GM18498 (cell line): ENCODE results near the gene CAMK2B.

ENCODE experiments used
- ATAC-seq: cut with Tn5 transposase; IDR thresholded peaks from one replicate; pipeline ENCODE4 v1.9.1; 2021; ENCODE audit warnings: mild to moderate bottlenecking, moderate library complexity; ENCODE audit not compliant: unreplicated experiment

The CAMK2B gene

DNA sequence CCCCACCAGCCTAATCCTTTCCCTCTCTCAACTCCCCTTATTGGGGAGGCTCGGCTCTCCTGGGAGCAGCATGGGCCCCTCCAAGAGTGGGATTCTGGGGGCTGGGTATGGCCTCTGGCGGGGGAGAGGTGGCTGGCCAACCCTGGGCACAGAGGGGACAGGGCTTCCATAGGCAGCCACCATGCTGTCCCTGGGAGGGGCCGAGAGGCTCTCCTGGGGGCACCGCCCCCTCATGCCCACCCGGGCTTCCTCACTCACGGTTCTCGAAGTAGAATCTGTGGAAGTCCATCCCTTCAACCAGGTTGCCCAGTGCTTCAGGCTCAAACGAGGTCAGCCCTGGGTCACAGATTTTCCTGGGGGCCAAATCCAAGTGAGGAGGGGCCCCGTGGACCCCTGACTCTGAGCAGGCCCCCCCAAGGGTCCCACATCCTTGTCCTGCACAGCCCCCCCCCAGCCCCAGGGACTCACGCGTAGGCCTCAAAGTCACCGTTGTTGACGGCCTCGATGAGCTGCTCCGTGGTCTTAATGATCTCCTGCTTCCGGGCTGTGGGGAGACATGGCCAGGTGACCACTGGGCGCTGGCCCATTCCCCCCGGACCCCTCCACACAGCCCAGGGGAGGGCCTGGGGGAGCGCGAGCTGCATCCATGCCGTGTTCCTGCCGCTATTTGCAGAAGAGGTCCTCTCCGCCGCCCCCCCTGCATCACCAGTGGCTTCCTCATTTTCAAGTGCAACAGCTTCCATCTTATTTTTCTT is 104.9 kb downstream of the CAMK2B start:
- no peak for ATAC-seq

DNA sequence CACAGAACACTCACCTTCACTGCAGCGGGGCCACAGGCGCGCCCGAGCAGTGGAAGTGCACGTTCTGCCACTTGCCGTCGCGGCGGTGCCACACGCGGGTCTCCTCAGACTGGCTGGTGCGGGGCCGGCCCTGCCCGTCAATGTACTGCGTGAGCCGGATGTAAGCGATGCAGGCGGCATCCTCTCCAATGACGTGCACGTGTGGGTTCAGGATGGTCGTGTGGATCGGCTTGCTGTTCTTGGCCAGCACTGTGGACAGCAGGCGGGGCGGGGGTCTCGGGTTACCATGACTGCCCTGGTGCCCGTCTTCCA is 105.4 kb downstream of the CAMK2B start:
- ATAC-seq: no peak

DNA sequence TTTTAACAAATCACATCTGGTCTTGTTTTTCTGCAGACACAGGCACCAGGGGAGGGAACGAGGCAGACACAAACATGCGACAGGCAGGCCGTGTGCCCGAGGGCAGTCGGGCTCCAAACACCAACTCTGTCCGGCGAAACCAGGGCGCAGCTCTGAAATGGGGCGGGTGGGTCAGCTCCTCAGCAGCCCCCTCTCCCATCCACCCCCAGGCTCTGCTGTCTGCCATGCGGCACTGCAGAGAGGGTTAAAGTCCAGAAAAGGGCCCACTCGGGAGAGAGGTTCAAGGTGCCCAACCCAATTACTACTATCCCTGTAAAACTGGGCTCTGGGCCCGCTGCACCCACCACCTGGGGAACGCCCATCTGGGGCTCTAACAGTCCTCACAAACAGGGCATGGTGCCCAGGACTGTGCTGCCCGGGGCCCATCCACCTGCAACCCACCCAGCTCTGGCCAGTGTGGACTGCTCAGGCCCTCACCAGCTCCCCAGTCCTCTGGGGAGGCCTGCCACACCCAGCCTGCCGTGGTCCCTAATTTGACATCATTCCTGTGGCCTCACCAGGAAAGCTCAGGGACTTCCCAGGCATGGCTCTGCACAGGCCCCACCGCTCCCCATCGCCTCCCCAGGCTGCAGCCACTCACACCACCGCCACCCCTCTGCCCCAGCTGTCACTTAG is 105.9 kb downstream of the CAMK2B start:
- no peak for ATAC-seq

DNA sequence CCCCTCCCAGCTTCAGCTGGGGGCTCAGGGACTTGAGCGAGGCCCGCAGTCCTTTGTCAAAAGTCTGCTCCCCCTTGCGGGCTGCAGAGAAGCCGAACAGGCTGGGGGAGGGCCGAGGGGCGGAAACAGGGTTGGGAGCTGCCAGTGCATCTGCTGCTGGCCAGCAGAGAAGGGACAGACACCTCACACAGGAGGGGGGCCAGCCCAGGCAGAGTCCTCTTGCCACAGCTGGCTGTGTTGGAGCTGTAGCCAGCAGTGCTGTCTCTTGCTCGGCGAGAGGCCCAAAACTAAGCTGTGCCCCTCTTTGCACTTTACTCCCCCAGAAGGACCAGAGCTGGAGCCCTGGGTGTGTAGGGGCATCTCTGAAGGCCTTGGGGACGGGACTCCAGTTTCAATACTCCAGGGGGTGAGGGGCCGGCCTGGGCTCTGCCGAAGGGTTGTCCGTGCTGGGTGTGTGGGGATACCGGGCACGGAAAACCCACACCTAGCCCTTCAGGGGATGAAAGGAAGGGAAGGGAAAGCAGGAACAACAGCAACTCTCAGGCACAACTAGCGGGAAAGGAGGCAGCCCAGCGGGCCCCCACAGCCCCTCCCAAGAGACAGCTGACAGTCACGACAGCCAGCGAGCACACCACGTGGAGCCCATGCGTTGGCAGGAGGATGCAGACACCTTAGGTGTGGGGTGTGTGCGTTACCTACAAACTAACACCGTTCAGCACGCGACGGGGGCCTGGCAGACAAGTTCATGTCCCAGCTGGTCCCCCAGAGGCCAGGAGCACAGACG is 106.8 kb downstream of the CAMK2B start:
- no peak for ATAC-seq

DNA sequence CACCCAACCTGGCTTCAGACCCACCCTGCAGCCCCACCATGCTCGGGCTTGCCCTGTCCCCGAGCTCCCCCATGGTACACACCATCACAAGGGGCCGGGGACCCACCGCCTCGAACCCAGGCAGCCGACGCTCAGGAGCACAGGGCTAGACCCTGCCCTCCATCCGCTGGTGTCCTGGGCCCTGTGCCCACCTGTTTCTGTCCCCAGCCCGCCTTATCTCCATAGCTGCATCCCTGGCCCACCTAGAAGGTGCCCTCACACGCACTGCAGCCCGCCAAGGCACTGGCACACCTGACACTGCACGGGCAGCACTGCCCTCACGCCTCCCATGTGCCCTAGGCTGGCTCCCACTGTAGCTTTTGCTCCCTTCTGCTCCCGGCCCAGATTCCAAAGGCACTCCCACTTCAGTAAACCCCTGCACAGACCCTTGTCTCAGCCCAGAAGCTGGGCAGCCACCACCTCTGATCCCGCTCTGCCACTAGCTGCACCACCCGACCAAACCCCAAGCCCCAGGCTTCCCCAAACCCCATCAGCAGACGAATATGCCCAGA is 107.5 kb downstream of the CAMK2B start:
- ATAC-seq: no peak

DNA sequence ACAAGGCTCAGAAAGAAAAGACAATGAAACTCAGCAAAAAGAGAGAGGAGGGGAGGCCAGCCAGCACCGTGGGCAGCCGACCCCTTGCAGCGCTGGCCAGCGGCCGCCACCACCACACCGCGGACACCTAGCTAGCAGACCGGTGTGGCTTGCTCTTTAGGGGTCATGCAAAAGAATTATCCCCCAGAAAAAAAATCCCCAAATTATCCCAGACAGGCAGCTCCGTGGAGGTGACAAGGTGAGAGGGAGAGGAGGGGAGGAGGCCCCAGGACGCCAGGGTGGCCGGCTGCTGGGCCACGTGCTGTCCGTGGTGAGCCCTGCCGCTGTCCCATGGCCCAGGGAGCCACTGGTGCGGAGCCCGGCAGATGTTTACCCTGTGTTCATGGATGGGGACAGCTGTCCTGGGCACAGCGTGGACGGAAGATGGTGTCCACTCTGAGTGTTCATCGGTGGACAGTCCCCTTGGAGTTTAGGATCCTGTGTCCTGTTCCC is 108.1 kb downstream of the CAMK2B start:
- ATAC-seq: no peak

DNA sequence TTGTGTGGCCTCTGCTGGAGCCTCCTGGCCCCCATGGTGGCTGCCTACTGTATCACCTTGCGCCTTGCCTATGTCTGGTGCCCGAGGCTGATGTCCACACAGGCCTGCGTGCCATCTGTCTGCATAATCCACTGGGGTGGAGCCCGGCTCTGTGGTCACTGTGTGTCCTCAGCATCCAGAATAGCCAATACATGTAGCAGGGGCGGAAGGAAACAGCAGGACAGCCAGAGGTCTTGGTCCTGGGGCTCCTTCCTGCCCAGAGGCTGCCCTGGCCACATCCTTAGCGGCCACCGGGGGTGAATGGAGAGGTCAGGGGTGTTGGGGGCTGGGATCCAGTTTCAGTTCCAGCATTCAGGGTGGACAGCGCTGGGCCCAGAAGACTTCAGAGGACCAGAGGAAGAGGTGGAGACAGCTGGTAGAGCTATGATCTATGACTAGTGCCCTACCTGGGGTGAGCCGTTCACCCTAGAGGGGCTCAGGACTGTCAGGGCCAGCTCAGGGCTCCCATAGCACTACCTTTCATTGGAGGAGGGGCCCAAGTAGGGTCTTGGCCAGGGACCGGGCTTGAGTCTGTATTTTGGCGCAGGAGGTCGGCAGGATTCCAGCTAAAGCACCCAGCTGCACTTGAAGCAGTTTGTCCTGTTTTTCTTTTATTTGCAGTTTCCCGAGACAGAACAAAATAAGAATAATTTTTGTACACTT is 108.7 kb downstream of the CAMK2B start:
- ATAC-seq: no peak

DNA sequence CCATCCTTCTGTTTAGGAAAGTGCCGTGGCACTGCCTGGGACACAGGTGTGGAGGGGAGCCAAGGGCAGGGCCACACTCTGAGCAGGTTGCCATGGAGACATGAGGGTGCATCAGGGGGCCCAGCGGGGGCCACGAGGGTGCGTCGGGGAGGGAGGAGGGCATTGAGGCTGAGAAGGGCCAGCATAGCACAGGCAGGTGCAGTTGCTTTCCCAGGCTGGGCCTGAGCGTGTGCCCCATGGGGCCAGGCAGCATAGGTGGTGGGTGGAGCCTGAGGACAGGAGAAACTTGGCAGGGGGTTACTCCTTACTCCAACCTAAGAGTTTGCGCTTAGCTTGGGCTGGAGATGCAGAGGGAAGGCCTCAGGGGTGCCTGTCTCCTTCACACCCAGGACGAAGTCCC is 109.4 kb downstream of the CAMK2B start:
- ATAC-seq: no peak

DNA sequence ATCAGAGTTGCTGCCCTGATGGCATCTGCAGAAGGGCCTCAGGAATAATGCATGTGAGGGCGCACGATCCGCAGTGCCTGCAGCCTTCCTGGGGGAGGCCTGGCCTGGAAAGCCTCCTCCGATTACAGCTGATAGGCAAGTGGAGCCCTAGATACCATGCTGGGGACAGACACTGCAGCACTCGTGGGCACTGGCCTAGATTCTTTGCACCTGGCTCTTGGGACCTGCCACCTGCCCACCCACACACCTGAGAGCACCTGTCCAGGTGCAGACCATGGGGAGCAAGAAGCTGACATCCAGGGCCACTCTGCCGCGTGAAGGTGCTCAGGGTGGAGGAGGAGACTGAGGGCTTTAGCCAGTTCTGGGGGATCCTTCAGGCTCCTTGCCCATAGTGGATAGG is 109.9 kb downstream of the CAMK2B start:
- no peak for ATAC-seq

DNA sequence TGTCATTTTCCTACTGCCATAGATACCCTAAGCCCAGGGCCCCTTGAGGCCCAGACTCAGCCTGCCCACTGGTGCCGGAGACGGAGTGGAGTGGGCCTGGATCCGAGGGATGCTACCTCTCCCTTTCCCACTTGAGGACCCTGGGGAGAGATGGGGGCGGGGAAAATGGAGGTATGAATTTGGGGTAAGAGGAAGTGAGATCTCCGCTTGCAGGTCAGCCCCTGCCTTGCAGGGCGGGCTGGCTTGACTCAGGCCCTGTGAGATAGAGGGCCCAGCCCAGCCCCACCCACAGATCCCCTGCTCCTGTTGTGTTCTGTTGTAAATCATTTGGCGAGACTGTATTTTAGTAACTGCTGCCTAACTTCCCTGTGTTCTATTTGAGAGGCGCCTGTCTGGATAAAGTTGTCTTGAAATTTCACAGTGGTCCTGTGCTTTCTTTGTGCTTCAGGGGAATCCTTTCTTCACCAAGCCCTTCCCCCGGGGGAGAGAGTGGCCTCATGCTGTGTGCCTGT is 111.5 kb downstream of the CAMK2B start:
- no peak for ATAC-seq

DNA sequence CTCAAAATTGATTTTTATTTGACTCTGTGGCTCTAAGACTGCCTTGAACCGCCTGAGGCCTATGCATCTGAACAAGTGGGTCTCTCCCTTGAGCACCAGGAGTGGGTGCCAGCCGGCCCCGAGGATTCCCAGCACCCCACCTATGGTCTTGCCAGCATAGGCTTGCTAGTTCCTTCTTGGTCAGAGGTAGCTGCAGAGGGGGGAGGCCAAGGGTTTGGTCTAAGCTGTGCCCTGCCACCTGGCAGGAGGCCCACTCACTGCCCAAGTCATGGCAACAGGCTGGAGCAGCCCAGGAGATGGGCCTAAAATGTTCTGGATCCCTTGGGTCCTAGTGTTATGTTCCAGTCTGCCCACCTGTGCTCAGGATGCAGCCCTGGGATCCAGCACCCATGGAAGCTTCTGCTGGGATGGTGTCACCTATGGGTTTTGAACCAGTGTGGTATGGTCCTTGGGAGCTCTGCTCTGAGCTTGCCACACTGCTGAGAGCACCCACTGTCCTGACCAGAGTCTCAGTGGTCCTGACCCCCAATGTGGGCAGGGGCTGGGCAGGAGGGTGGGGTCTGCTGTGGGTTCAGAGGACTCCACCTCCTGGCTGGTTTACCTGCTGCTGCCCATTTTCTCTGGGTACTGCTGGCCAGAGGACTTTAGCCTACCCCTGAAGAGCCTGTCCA is 112.1 kb downstream of the CAMK2B start:
- ATAC-seq: no peak

DNA sequence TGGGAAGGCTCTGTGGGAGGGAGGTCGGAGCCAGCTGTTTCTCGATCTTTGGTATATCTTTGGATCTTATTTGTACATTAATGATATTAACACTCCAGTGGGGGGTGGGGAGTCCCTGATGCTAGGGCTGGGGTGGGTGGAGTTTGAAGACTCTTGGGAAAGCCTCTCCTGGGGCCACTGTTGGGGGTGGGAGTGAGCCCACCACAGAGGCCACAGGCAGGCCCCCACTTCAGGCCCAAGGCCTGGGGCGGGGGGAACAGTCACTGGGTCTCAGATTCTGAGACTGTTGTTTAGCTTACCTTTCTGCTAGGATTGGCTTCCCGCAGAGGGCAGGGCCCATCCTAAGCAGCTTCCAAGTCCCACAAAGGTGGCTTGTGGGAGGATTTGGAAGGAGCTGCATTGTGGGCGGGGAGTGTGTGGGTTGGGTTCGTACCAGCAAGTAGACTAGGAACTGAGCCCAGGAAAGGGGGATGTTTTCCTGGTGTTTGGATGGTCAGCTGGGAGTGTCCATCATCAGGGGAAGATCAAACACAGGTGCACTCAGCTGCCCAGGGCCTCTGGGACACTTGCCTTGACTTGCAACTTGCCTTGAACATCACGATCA is 112.7 kb downstream of the CAMK2B start:
- no peak for ATAC-seq

DNA sequence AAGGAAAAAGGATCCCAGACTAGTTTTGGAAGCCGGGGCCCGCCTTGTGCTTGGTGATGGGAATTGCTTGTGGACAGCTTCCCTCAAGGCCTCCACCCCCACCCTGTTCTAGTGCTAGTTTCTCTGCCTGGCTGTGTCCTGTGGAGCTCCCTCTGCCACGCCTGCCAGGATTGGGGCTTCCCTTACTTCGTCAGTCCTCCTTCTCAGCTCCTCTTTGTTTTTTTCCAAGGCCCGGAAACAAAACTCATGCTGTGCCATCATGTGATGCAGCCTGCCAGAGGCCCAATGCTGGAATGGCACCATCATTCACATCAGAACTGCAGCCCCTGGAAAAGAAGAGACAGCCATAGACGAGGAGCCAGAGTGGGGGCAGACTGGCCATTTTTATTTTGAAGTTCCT is 113.4 kb downstream of the CAMK2B start:
- ATAC-seq: no peak

DNA sequence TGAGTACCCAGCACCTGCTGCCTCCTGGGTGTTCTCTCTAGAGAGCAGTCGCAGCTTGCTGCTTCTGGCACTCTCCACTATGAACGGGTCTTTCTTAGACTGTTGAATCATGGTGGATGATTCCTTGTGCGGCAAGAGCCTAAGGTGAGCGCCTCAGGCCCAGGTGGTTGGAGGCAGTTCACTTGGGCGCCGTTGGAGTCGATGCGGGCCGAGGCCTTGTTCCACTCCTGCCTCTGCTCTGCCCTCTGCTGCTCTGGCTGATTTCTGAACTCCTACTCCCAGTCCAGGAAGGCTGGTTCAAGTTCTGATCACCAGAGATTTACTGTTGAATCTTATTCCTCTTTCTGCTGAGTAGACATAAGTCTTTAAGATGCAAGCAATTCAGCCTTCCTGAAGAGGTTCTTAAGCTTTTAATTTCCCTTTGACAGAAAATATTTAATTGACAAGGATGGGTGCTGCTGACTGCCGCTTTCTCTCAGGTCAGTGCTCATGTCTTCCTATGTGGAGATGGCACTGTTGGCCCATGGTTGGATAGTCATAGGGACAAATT is 114.2 kb downstream of the CAMK2B start:
- ATAC-seq: no peak

DNA sequence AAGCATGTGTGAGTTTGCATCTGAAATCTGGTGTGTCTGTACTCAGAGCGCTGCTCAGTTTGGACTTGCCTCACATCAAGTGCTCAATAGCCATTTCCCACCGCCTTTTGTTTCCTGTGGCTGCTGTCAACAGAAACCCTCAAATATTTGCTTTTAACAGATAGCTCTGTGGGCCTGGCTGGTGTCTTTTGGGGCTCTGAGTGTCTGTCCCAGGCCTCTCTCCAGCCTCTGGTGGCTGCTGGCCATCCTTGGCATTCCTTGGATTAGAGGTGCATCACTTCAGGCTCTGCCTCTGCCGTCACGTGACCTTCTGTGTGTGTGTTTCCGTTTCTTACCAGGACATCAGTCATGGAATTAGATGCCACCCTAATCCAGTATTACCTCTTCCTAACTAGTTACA is 115.3 kb downstream of the CAMK2B start:
- ATAC-seq: no peak

DNA sequence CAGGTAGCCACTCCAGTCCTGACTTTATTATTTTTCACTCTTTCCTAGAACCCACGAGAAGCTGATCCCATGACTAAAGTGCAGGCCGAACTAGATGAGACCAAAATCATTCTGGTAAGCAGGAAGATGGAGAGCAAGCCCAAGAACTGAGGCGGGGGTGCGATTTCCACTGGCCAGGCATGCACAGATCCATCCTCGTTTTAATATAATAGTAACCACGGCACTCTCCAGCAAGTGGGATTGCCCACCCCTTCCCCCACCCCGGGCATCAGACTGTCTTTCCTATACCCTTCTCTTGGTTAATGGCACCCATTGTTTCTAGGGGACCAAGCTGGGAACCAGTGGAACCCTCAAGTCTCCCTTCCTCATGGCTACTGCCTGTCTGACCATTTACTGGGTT is 117.3 kb downstream of the CAMK2B start:
- ATAC-seq: no peak

DNA sequence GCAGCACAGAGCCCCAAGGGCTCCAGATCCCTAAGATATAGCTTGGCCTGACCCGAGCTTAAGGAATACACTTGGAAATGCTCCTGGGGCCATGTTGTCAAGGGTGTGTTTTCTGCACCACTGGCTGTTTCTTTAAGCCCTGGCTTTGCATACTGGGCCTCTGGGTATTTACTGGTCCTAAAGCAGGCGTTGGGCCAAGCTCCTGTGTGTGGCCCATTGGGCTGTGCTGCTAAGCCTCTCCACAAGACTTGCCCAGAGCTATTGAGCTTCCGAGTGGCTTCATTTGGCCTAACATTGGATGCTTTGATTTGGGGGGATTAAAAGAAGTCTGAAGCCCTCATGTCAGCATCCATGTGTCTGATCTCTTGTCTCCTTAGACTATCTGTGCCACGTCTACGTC is 119.4 kb downstream of the CAMK2B start:
- ATAC-seq: no peak

DNA sequence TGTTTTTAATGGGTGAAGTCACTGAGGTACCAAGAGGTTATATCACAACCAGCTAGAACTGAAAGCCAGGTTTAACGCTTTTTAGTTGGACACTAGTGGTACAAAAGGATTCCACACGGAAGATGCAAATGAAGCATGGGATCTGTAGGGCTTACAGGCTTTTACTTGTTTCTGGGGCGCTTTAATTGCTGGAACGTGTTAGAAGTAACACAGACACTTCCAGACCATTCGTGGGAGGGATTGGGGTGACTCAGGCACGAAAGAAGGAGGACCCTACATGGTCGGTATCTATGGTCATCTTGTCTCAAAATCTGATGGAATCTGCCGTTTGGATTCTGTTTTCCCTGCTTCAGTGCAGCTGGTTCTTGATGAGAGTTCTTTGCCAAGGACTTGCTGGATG is 123.6 kb downstream of the CAMK2B start:
- ATAC-seq: no peak

DNA sequence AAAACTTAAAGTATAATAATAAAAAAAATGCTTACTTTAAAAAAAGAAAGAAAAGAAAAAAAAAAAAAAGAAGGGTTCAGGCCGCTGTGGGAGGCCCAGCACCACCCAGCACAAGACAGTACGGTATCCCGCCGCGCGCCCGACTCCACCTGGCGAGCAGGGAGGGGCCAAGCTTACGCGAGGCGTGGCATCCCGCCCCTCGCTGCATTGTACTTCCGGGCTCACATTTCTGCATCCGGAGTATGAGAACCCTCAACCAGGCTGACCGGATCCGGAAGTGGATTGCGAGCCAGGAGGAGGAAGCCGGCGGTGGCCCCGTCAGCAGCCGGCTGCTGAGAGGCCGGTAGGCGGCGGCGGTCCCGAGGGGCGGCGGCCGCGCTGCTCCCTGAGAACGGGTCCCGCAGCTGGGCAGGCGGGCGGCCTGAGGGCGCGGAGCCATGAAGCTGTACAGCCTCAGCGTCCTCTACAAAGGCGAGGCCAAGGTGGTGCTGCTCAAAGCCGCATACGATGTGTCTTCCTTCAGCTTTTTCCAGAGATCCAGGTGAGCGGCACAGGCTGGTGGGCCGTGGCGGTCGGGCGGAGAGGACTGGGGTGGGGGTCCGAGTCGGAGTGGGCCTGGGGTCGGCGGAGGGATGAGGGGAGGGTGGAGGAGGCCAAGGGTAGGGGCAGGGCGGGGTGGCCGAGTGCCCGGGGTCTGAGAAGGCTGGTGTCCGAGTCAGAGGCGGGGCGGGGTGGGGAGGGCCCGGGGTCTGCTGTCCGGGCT is 124.5 kb downstream of the CAMK2B start, which contains the start of gene YKT6:
Gene YKT6, plus strand, starts transcription at position 280 of the 763 bp plus-strand sequence. Its CDS starts 158 bp downstream, at position 438.
- peak; percentile 99 for ATAC-seq
